ENCODE data around the gene RAB27B. TPM values are rescaled to one million over a fixed set of nuclear protein-coding genes. Genes with fewer than 3 reads are reported as not detected.

RAB27B gene
- total RNA-seq, 1 donor from 2014 or later, result 6.1 TPM

GRCh38 chr18:54879691-54880090 is 51.4 kb downstream of the RAB27B start:
- no peaks in the 10 kb centered on the region for H3K9me3 ChIP-seq
- no peak for DNase-seq (ENCODE audit: extremely low spot score in 2 of 2)
- H3K4me1 ChIP-seq, result no peaks in the 10 kb centered on the region
- no peak overlapping the region for H3K27ac ChIP-seq
- TF ChIP-seq POLR2A (IDR thresholded peaks at IDR 0.05), result no peak
- TF ChIP-seq CTCF (IDR thresholded peaks at IDR 0.05), result no peak
- TF ChIP-seq POLR2AphosphoS5 (IDR thresholded peaks at IDR 0.05; ENCODE audit: insufficient read depth in 1 of 2, low read depth in 1 of 2), result no peak
- no peaks in the 10 kb centered on the region for H3K36me3 ChIP-seq
- intact Hi-C loops (cut with DNase I), result no loop called here
- no peak overlapping the region for H3K4me3 ChIP-seq
- H3K27me3 ChIP-seq, result no peaks in the 10 kb centered on the region

- TF ChIP-seq CTCF (IDR thresholded peaks at IDR 0.05) (no peak), POLR2A (IDR thresholded peaks at IDR 0.05) (no peak), POLR2AphosphoS5 (IDR thresholded peaks at IDR 0.05; ENCODE audit: insufficient read depth in 1 of 2, low read depth in 1 of 2) (no peak)
- H3K9me3 ChIP-seq, result no peaks in the 10 kb centered on the region
- no peak overlapping the region for H3K4me3 ChIP-seq
- DNase-seq (ENCODE audit: extremely low spot score in 2 of 2), result no peak
- no peaks in the 10 kb centered on the region for H3K27me3 ChIP-seq
- intact Hi-C loops (cut with DNase I), result no loop called here
- no peak overlapping the region for H3K27ac ChIP-seq
- no peaks in the 10 kb centered on the region for H3K4me1 ChIP-seq
- H3K36me3 ChIP-seq, result no peaks in the 10 kb centered on the region
Observed at GRCh38 chr18:54880395-54881105, 52.3 kb downstream of the RAB27B start.

- no peak for TF ChIP-seq CTCF (IDR thresholded peaks at IDR 0.05)
- TF ChIP-seq POLR2A (IDR thresholded peaks at IDR 0.05), result no peak
- TF ChIP-seq POLR2AphosphoS5 (IDR thresholded peaks at IDR 0.05; ENCODE audit: insufficient read depth in 1 of 2, low read depth in 1 of 2), result no peak
- no peak for DNase-seq (ENCODE audit: extremely low spot score in 2 of 2)
- H3K4me3 ChIP-seq, result no peak overlapping the region
- no peaks in the 10 kb centered on the region for H3K27me3 ChIP-seq
- H3K4me1 ChIP-seq, result no peaks in the 10 kb centered on the region
- no peaks in the 10 kb centered on the region for H3K9me3 ChIP-seq
- H3K27ac ChIP-seq, result no peak overlapping the region
- intact Hi-C loops (cut with DNase I), result no loop called here
- no peaks in the 10 kb centered on the region for H3K36me3 ChIP-seq
Observed at GRCh38 chr18:54881229-54881768, 53.0 kb downstream of the RAB27B start.

- Histone ChIP-seq H3K27me3 (no peaks in the 10 kb centered on the region), H3K9me3 (no peaks in the 10 kb centered on the region), H3K36me3 (no peaks in the 10 kb centered on the region), H3K4me1 (no peaks in the 10 kb centered on the region), H3K27ac (no peak overlapping the region), H3K4me3 (no peak overlapping the region)
- no peak for TF ChIP-seq POLR2AphosphoS5 (IDR thresholded peaks at IDR 0.05; ENCODE audit: insufficient read depth in 1 of 2, low read depth in 1 of 2)
- TF ChIP-seq CTCF (IDR thresholded peaks at IDR 0.05), result no peak
- intact Hi-C loops (cut with DNase I), result no loop called here
- DNase-seq (ENCODE audit: extremely low spot score in 2 of 2), result no peak
Observed at GRCh38 chr18:54882318-54882717, 54.0 kb downstream of the RAB27B start.

Measured in vagina (tissue), 2 donors.